Left lung (tissue), 10 donors: ENCODE data around the gene TOPORS. TPM values are rescaled to one million over a fixed set of nuclear protein-coding genes. Genes with fewer than 3 reads are reported as not detected.

Source experiments
- ATAC-seq: fragments of 200-7000 bp; cut with Tn5 transposase; one replicate; pipeline ENCODE4 v1.9.1; 2020; ENCODE audit warnings: moderate library complexity
- DNase-seq, 4 donors: peaks; one replicate each; pipeline ENCODE4 v3.0.0-alpha.2; 2013 to 2020
- H3K27ac ChIP-seq, 2 donors: fragments of 200-600 bp; sonication (generic) in 1 of 2; one replicate each; pipeline versions ENCODE4 v1.5.0 to v1.8.0; 2020 to 2021
- H3K27me3 ChIP-seq, 2 donors: fragments of 200-600 bp; sonication (generic) in 1 of 2; one replicate each; pipeline versions ENCODE4 v1.5.0 to v1.8.0; 2020 to 2021
- H3K36me3 ChIP-seq, 2 donors: fragments of 200-600 bp; sonication (generic) in 1 of 2; one replicate each; pipeline versions ENCODE4 v1.5.0 to v1.8.0; 2020 to 2021
- H3K4me1 ChIP-seq, 2 donors: fragments of 200-600 bp; one replicate each; pipeline ENCODE4 v1.8.0; 2021
- H3K4me3 ChIP-seq, 2 donors: fragments of 200-600 bp; sonication (generic) in 1 of 2; one replicate each; pipeline versions ENCODE4 v1.5.0 to v1.8.0; 2020 to 2021; ENCODE audit warnings: mild to moderate bottlenecking in 1 of 2
- H3K9me3 ChIP-seq, 2 donors: fragments of 200-600 bp; sonication (generic) in 1 of 2; one replicate each; pipeline versions ENCODE4 v1.5.0 to v1.8.0; 2020 to 2021
- CTCF ChIP-seq, 2 donors: fragments of 200-600 bp; sonication (generic) in 1 of 2; IDR thresholded peaks; one replicate each; pipeline versions ENCODE4 v1.5.0 to v1.8.0; 2021; ENCODE audit warnings: antibody characterized with exemption in 2 of 2
- intact Hi-C, 2 donors: fragments of 100-400 bp; cut with DNase I; formaldehyde crosslinking; loops; one replicate each; pipeline versions ENCODE4 v1.11.2 to v1.14.2; 2022
- polyA plus RNA-seq, 6 donors: library from polyadenylated mRNA; unstranded; fragments of 120-200 nt; gene quantifications; one replicate each; pipeline ENCODE4 v1.2.1, GENCODE V29; 2013; ENCODE audit not compliant: insufficient read length in 6 of 6
- total RNA-seq, 2 donors: library from RNA; stranded (reverse); fragmentation: NEBNext Ultra II Directional; extraction: Animal tissue kit (Norgen Biotek cat#: 25700); gene quantifications; one replicate each; pipeline ENCODE4 v1.2.1, GENCODE V29; 2021
- donor health status: DM: no; HTN: yes; CAD: no.
- donor health status: DM: no; HTN: no; CAD: no.

The TOPORS gene
- total and polyA plus RNA-seq, 8 donors, result 13.2 to 32.5 (median 28.0) TPM

GRCh38 chr9:32581512-32582143 lies 29.2 kb upstream of the TOPORS start:
- Histone ChIP-seq H3K27ac (no peak overlapping the region), H3K27me3 (peaks cover 0 to 18% of the 10 kb centered on the region in 2 donors), H3K4me1 (no peaks in the 10 kb centered on the region), H3K36me3 (no peaks in the 10 kb centered on the region), H3K4me3 (no peak overlapping the region), H3K9me3 (no peaks in the 10 kb centered on the region)
- peak; percentile 68 for ATAC-seq
- intact Hi-C loops, result loop anchor here in 1 of 2 donors (2.0 kb wide), 1 partner anchor 203 kb away; no protein-coding TSS in a partner anchor
- TF ChIP-seq CTCF (IDR thresholded peaks at IDR 0.05), result peak; percentile 26 to 29
- DNase-seq, result peak in 2 of 4 donors; percentile 18 to 53

DNA sequence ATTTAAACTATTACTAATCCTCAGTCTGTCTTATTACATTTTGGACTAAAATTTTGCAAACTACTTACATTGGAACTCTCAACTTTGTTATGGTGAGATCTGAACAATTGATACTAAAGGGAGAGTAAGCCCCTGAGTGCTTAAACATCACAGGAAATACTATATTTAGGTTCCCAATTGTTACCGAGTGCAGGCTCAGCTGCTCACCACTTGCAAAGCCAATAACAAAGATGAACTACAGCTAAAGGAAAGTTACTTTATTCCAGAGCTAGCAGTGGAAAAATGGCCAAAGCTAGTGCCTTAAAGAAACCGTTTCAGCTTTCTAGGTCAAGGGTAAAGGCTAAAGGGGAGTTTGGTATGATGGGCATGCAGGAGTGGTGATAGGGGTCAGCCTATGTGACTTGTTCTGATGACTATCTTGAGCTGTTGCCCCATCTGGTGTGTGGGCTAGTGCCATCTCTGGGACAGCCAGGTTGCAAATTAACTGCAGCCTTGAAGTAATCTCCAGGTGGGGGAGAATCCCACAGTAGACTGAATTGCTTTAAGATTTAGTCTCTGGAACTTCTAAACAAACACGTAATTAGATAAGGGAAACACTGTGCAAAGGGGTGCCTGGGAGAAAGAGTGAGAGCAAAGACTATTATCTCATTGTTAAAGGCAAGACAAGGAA lies 28.4 kb upstream of the TOPORS start:
- no peak for TF ChIP-seq CTCF (IDR thresholded peaks at IDR 0.05)
- no peak overlapping the region for H3K27ac ChIP-seq
- H3K4me3 ChIP-seq, result no peak overlapping the region
- no peaks in the 10 kb centered on the region for H3K36me3 ChIP-seq
- ATAC-seq, result no peak
- no peaks in the 10 kb centered on the region for H3K4me1 ChIP-seq
- H3K9me3 ChIP-seq, result no peaks in the 10 kb centered on the region
- intact Hi-C loops, result loop anchor here in 1 of 2 donors (2.0 kb wide), 1 partner anchor 202 kb away; no protein-coding TSS in a partner anchor
- no peak for DNase-seq
- peaks cover 0 to 18% of the 10 kb centered on the region in 2 donors for H3K27me3 ChIP-seq

GRCh38 chr9:32579706-32580331 lies 27.4 kb upstream of the TOPORS start:
- no peak overlapping the region for H3K4me3 ChIP-seq
- peaks cover 0 to 18% of the 10 kb centered on the region in 2 donors for H3K27me3 ChIP-seq
- peak; percentile 45 to 76 (median 57) for DNase-seq
- H3K27ac ChIP-seq, result no peak overlapping the region
- ATAC-seq, result peak; percentile 59
- H3K9me3 ChIP-seq, result no peaks in the 10 kb centered on the region
- intact Hi-C loops, result loop anchor here (2.0 to 10.0 kb wide), 3 partner anchors 145 to 201 kb away; partner anchors contain the start of gene ACO1 (in 1 of the 2)
- no peaks in the 10 kb centered on the region for H3K4me1 ChIP-seq
- peak; percentile 88 to 90 for TF ChIP-seq CTCF (IDR thresholded peaks at IDR 0.05)
- H3K36me3 ChIP-seq, result no peaks in the 10 kb centered on the region

GRCh38 chr9:32578976-32579375 lies 26.6 kb upstream of the TOPORS start:
- H3K27me3 ChIP-seq, result peaks cover 0 to 18% of the 10 kb centered on the region in 2 donors
- DNase-seq, result no peak
- no peaks in the 10 kb centered on the region for H3K4me1 ChIP-seq
- no peaks in the 10 kb centered on the region for H3K9me3 ChIP-seq
- no peak for ATAC-seq
- H3K27ac ChIP-seq, result no peak overlapping the region
- TF ChIP-seq CTCF (IDR thresholded peaks at IDR 0.05), result no peak
- no peaks in the 10 kb centered on the region for H3K36me3 ChIP-seq
- H3K4me3 ChIP-seq, result no peak overlapping the region
- intact Hi-C loops, result loop anchor here (10.0 kb wide), 2 partner anchors 144 to 194 kb away; partner anchors contain the start of gene ACO1 (in 1 of the 2)

GRCh38 chr9:32577316-32577715 lies 24.9 kb upstream of the TOPORS start:
- ATAC-seq (no peak), DNase-seq (no peak)
- Histone ChIP-seq H3K27me3 (peaks cover 0 to 18% of the 10 kb centered on the region in 2 donors), H3K4me3 (no peak overlapping the region), H3K27ac (no peak overlapping the region), H3K4me1 (peaks cover 5 to 9% of the 10 kb centered on the region in 2 donors), H3K9me3 (no peaks in the 10 kb centered on the region), H3K36me3 (no peaks in the 10 kb centered on the region)
- TF ChIP-seq CTCF (IDR thresholded peaks at IDR 0.05), result no peak
- intact Hi-C loops, result loop anchor here (10.0 kb wide), 2 partner anchors 143 to 193 kb away; partner anchors contain the start of gene ACO1 (in 1 of the 2)
